OCI-LY1 (cell line): Measurements from ENCODE around the gene FHIT.

Experiments used
- H2AFZ ChIP-seq: fragments of 200-600 bp; sonication (generic), shearing (Covaris generic); 2 replicates; pipeline ENCODE4 v1.6.0; 2014; ENCODE audit warnings: antibody characterized with exemption, mild to moderate bottlenecking, low read length
- H3F3A ChIP-seq: fragments of 200-600 bp; sonication (generic), shearing (Covaris generic); 2 replicates; pipeline ENCODE4 v1.6.0; 2014; ENCODE audit warnings: mild to moderate bottlenecking, antibody characterized with exemption, low read length, moderate library complexity; ENCODE audit not compliant: insufficient read depth
- H3K27ac ChIP-seq: fragments of 200-600 bp; sonication (generic); 2 replicates; pipeline ENCODE4 v1.5.1; 2014; ENCODE audit warnings: low read length, mixed run types, mild to moderate bottlenecking, low read depth; ENCODE audit not compliant: poor library complexity, severe bottlenecking
- H3K27me3 ChIP-seq: fragments of 200-600 bp; sonication (generic); 2 replicates; pipeline ENCODE4 v1.6.0; 2014; ENCODE audit warnings: antibody characterized with exemption, mild to moderate bottlenecking, low read length, moderate library complexity; ENCODE audit not compliant: insufficient read depth
- H3K36me3 ChIP-seq: fragments of 200-600 bp; sonication (generic); 2 replicates; pipeline ENCODE4 v1.6.1; 2014; ENCODE audit warnings: mild to moderate bottlenecking, antibody characterized with exemption, low read length, moderate library complexity, mixed read lengths; ENCODE audit not compliant: insufficient read depth
- H3K4me1 ChIP-seq: fragments of 200-600 bp; sonication (generic); 2 replicates; pipeline ENCODE4 v1.5.1; 2014; ENCODE audit warnings: mild to moderate bottlenecking, low read length, moderate library complexity; ENCODE audit not compliant: insufficient read depth, severe bottlenecking
- H3K4me2 ChIP-seq: fragments of 200-600 bp; sonication (generic), shearing (Covaris generic); 2 replicates; pipeline ENCODE4 v1.6.1; 2014; ENCODE audit warnings: low read length
- H3K4me3 ChIP-seq: fragments of 200-600 bp; sonication (generic); 2 replicates; pipeline ENCODE4 v1.5.1; 2014; ENCODE audit warnings: low read length, low read depth, mild to moderate bottlenecking, mixed read lengths; ENCODE audit not compliant: poor library complexity, severe bottlenecking
- H3K79me2 ChIP-seq: fragments of 200-600 bp; shearing (Covaris generic); 2 replicates; pipeline ENCODE4 v1.6.1; 2016; ENCODE audit warnings: mixed run types, low read length, mixed read lengths; ENCODE audit not compliant: insufficient read depth
- H3K9ac ChIP-seq: fragments of 200-600 bp; sonication (generic), shearing (Covaris generic); 2 replicates; pipeline ENCODE4 v1.6.1; 2014; ENCODE audit warnings: mild to moderate bottlenecking, low read length, mixed read lengths
- H3K9me2 ChIP-seq: fragments of 200-600 bp; sonication (generic), shearing (Covaris generic); 2 replicates; pipeline ENCODE4 v1.6.1; 2014; ENCODE audit warnings: low read depth, mild to moderate bottlenecking, low read length, mixed read lengths
- H3K9me3 ChIP-seq: fragments of 200-600 bp; shearing (Covaris generic); 2 replicates; pipeline ENCODE4 v1.6.1; 2014; ENCODE audit warnings: low read length, mixed read lengths
- H4K20me1 ChIP-seq: fragments of 200-600 bp; sonication (generic), shearing (Covaris generic); 2 replicates; pipeline ENCODE4 v1.6.0; 2016; ENCODE audit warnings: mild to moderate bottlenecking, low read length; ENCODE audit not compliant: insufficient read depth
- EZH2 ChIP-seq: fragments of 200-600 bp; sonication (generic), shearing (Covaris generic); IDR thresholded peaks from 2 replicates; pipeline ENCODE4 v1.8.0; 2017; ENCODE audit warnings: borderline replicate concordance, mixed run types, mild to moderate bottlenecking, antibody characterized with exemption, low read length, moderate library complexity, mixed read lengths
- TF ChIP-seq, protein P1 (sequence below): fragments of 200-600 bp; sonication (generic), shearing (Covaris generic); IDR thresholded peaks from 2 replicates; pipeline ENCODE4 v1.5.1; 2017; ENCODE audit warnings: mild to moderate bottlenecking, antibody characterized with exemption, low read length, moderate library complexity, mixed read lengths

The FHIT gene

GRCh38 chr3:60158035-60158434 is 1093.2 kb downstream of the FHIT start:
- Histone ChIP-seq H4K20me1 (no peaks in the 10 kb centered on the region), H3K4me1 (no peaks in the 10 kb centered on the region), H3K27me3 (no peaks in the 10 kb centered on the region), H3K79me2 (no peaks in the 10 kb centered on the region), H3K9me3 (no peaks in the 10 kb centered on the region), H3K36me3 (no peaks in the 10 kb centered on the region), H3K4me3 (no peak overlapping the region), H3K4me2 (no peak overlapping the region), H2AFZ (no peak overlapping the region), H3K9ac (no peak overlapping the region), H3K27ac (no peak overlapping the region), H3K9me2 (no peaks in the 10 kb centered on the region), H3F3A (no peaks in the 10 kb centered on the region)
- TF ChIP-seq, protein P1, sequence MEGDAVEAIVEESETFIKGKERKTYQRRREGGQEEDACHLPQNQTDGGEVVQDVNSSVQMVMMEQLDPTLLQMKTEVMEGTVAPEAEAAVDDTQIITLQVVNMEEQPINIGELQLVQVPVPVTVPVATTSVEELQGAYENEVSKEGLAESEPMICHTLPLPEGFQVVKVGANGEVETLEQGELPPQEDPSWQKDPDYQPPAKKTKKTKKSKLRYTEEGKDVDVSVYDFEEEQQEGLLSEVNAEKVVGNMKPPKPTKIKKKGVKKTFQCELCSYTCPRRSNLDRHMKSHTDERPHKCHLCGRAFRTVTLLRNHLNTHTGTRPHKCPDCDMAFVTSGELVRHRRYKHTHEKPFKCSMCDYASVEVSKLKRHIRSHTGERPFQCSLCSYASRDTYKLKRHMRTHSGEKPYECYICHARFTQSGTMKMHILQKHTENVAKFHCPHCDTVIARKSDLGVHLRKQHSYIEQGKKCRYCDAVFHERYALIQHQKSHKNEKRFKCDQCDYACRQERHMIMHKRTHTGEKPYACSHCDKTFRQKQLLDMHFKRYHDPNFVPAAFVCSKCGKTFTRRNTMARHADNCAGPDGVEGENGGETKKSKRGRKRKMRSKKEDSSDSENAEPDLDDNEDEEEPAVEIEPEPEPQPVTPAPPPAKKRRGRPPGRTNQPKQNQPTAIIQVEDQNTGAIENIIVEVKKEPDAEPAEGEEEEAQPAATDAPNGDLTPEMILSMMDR: no peak
- TF ChIP-seq EZH2: no peak

GRCh38 chr3:60154011-60154410 is 1097.2 kb downstream of the FHIT start:
- H3K4me3 ChIP-seq: no peak overlapping the region
- H2AFZ ChIP-seq: no peak overlapping the region
- no peaks in the 10 kb centered on the region for H3K9me3 ChIP-seq
- H3K79me2 ChIP-seq: no peaks in the 10 kb centered on the region
- H3K36me3 ChIP-seq: no peaks in the 10 kb centered on the region
- H3K4me2 ChIP-seq: no peak overlapping the region
- no peaks in the 10 kb centered on the region for H3K27me3 ChIP-seq
- no peaks in the 10 kb centered on the region for H3K9me2 ChIP-seq
- TF ChIP-seq, protein P1: no peak
- no peak for TF ChIP-seq EZH2
- H3K27ac ChIP-seq: no peak overlapping the region
- H3K4me1 ChIP-seq: no peaks in the 10 kb centered on the region
- H3K9ac ChIP-seq: no peak overlapping the region
- H3F3A ChIP-seq: no peaks in the 10 kb centered on the region
- no peaks in the 10 kb centered on the region for H4K20me1 ChIP-seq

- TF ChIP-seq, protein P1: no peak
- TF ChIP-seq EZH2: no peak
These were observed 1097.8 kb downstream of the FHIT start for GRCh38 chr3:60153221-60153999.

More at GRCh38 chr3:60153221-60153999, 1097.8 kb downstream of the FHIT start:
- Histone ChIP-seq H3K9me3 (no peaks in the 10 kb centered on the region), H3K27ac (no peak overlapping the region), H3K9me2 (no peaks in the 10 kb centered on the region), H3K27me3 (no peaks in the 10 kb centered on the region), H3K9ac (no peak overlapping the region), H3K36me3 (no peaks in the 10 kb centered on the region), H3K4me1 (no peaks in the 10 kb centered on the region), H3K79me2 (no peaks in the 10 kb centered on the region), H3K4me3 (no peak overlapping the region), H3K4me2 (no peak overlapping the region), H4K20me1 (no peaks in the 10 kb centered on the region), H3F3A (no peaks in the 10 kb centered on the region), H2AFZ (no peak overlapping the region)
